GM18858 (cell line): Measurements from ENCODE around the gene ERC2.

Experiments
- ATAC-seq: cut with Tn5 transposase; IDR thresholded peaks from one replicate; pipeline ENCODE4 v1.9.1; 2021; ENCODE audit not compliant: unreplicated experiment

ERC2 gene

GRCh38 chr3:56260262-56260661 lies 208.0 kb downstream of the ERC2 start:
- no peak for ATAC-seq

DNA sequence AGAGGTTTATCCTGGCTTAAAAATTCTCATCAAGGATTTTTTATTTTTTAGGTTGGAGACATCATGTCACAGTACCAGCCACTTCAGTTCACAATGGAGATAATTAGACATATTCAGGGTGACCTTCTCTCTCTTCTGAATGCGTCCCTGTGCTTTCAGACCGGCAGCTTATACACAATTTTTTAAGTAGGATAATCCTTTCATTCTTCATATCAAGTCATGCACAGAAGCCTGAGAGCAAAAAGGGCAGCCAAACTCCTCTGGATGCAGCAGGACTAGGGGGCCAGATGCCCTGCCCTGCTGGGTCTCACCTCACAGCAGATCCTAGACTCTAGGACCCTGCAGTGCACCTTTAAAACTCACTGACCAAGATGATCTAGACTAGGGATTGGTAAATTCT lies 210.4 kb downstream of the ERC2 start:
- no peak for ATAC-seq

GRCh38 chr3:56254835-56255234 lies 213.4 kb downstream of the ERC2 start:
- no peak for ATAC-seq

GRCh38 chr3:56253941-56254665 lies 214.2 kb downstream of the ERC2 start:
- ATAC-seq: no peak

DNA sequence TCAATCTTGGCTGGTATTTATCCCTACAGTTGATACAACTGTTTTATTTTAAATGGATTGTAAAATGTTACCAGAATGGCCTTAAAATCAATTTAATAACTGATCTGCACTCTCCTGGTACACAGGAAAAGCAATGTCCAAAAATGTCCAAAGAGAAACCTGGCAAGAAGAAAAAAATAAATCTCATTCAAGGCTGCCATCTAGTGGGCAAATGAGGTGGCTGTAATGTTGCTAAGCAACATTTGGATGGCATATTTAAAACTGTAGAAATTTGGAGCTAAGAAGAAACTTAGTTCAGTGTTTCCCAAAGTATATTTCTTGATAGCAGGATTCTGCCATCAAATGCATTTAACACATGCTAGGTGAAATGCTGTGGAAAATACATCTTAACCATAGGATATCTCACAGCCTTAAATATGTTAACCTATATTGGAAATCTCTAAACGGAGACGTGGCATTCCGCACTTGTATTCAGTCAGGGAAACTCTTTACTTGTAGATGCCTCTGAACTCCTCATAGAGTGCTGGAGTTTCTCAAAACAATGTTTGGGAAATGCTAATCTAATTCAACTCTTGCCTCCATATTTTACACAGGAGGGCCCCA lies 216.8 kb downstream of the ERC2 start:
- no peak for ATAC-seq

GRCh38 chr3:56248021-56248420 lies 220.2 kb downstream of the ERC2 start:
- no peak for ATAC-seq

GRCh38 chr3:56238299-56238698 lies 230.0 kb downstream of the ERC2 start:
- no peak for ATAC-seq

- no peak for ATAC-seq
Observed at GRCh38 chr3:56233742-56234141, 234.5 kb downstream of the ERC2 start.

DNA sequence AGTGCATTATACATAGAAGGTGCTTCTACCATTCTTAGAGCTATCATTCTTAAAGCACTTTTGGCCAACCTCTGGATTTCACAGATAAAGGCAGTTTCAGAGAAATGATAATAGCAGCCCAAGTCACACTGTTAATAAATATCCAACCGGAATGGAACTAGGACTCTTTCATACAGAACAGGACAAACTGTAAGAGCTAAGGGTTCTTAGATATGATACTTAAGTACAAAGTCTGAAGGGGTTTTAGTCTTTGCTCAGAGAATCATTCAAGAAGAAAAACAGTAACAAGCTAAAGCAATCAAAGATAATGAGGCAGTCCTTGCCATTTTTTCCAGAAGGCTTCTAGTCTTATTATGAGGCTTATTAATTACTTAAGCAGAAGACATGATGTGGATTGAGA lies 239.0 kb downstream of the ERC2 start:
- no peak for ATAC-seq

DNA sequence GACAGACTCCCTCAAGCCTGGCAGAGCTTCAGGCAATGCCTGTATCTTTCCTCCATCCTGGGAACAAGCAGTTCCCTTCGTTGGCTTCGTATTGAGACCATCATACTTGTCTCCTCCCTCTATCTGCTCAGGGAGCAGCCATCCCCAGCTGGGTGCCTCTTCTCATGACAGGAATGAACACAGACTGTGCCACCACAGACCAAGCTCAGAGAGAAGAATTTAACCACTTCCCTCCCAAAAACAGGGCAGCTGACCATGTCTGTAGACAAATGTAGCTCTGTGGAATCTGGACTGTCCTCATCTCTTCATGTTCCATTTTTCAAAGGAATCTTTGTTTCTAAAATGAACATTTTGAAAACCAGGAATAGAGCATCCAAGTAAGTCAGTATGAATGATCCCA lies 245.4 kb downstream of the ERC2 start:
- ATAC-seq: no peak

- ATAC-seq: no peak
Observed at GRCh38 chr3:56219894-56220805, 248.1 kb downstream of the ERC2 start.

DNA sequence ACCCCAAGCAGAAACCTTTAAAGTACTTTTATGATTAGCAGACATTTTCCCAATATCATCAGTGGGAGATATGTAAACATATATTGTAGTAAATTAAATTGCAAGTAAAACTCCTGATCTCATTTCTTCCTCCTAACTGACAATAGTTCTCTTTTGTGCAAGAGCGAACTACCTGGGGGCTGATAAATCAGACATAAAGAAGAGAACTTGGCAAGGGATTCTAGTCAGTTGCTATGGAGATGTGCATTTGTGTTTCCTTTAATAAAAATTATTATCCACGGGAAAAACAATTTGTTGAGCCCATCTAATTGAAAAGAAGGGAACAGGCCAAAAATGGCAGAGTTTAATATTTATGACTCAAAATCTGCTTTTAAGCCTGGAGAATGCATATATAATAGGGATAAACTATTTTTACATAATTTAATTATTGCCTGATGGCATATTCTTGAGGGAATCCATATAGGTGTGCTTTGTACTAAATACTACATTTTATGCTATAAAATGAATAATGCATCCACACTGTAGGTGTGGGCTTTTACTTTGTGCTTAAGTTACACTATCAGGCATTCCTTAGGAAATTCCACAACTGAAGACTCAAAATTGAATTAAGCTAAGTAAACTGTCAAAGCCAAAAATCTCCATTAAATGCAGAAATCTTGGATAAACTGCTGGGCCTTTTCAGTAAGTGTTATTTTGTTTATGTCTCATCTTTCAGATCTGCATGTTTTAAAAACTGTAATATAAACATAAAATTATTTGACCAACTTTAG lies 258.1 kb downstream of the ERC2 start:
- no peak for ATAC-seq

GRCh38 chr3:56207922-56208321 lies 260.3 kb downstream of the ERC2 start:
- ATAC-seq: no peak

- ATAC-seq: no peak
Observed at GRCh38 chr3:56205406-56205805, 262.9 kb downstream of the ERC2 start.

- ATAC-seq: no peak
Observed at GRCh38 chr3:56202997-56203396, 265.3 kb downstream of the ERC2 start.

- ATAC-seq: no peak
Observed at GRCh38 chr3:56201407-56201806, 266.9 kb downstream of the ERC2 start.

DNA sequence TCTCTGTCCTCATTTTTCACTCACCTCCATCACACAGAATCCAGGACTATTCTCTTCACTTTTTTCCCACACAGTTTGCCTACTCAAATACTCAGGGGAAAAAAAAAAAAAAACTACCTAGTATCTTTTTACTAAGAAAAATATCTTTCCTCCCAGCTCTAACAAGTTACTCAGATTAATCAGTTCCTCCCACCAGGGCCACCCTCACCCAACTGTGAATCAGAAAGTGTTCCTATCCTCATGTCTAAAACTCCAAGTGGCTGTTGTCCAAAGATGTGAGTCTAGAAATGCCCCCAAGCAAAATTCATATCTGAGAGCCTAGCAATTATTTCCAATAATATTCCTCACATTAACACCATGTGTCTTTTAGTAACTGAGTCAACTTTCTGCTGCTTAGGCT lies 268.0 kb downstream of the ERC2 start:
- no peak for ATAC-seq

GRCh38 chr3:56197991-56198390 lies 270.3 kb downstream of the ERC2 start:
- no peak for ATAC-seq

- ATAC-seq: no peak
Observed at GRCh38 chr3:56197259-56197965, 270.9 kb downstream of the ERC2 start.

DNA sequence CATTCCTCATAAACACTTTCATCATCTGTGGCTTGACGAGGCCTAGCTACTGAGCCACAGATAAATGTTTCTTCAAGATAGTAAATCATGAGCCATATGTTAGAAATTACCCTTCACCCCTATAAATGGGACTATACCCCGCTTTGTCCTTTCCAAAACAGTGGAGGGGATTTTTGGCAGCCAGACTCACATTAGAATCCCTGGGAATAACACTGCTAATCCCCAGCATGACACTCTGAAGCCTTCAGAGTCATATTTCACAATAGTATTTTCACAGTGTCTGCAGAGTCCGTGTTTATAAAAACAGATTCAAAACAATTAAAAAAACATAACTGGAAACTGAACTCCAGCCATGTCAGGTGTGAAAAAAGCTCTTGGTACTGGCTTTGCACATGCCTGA lies 271.6 kb downstream of the ERC2 start:
- no peak for ATAC-seq

GRCh38 chr3:56193519-56193918 lies 274.7 kb downstream of the ERC2 start:
- ATAC-seq: no peak
